Mesenteric fat pad (tissue), 1 donor: ENCODE data around the gene PNMA8C. TPM values are rescaled to one million over a fixed set of nuclear protein-coding genes. Genes with fewer than 3 reads are reported as not detected.

Experiments
- total RNA-seq: library from RNA; stranded (reverse); fragmentation: NEBNext Ultra II Directional; extraction: Animal tissue kit (Norgen Biotek cat#: 25700); gene quantifications from one replicate; pipeline ENCODE4 v1.2.1, GENCODE V29; 2021
- donor health status: DM: yes; HTN: yes; CAD: no.

Gene PNMA8C
- total RNA-seq, 1 donor from 2014 or later: not detected

Other genes starting within 250 kb of the PNMA8C start
- not detected for gene IGFL1, start 199.2 kb downstream of the PNMA8C start, total RNA-seq
- 27.4 TPM for gene HIF3A, start 131.9 kb downstream of the PNMA8C start, total RNA-seq
- gene PPP5C, start 81.8 kb downstream of the PNMA8C start, total RNA-seq: 44.3 TPM
- gene CCDC8, start 15.4 kb downstream of the PNMA8C start, total RNA-seq: 2.9 TPM
- 1.2 TPM for gene PNMA8A, start 42.6 kb upstream of the PNMA8C start, total RNA-seq
- gene PNMA8B, start 66.9 kb upstream of the PNMA8C start, total RNA-seq: 2.5 TPM
- gene CALM3, start 172.4 kb upstream of the PNMA8C start, total RNA-seq: 125 TPM
- gene PTGIR, start 196.2 kb upstream of the PNMA8C start, total RNA-seq: 7.2 TPM
- gene GNG8, start 207.3 kb upstream of the PNMA8C start, total RNA-seq: not detected
- gene DACT3, start 232.2 kb upstream of the PNMA8C start, total RNA-seq: 3.4 TPM